WTC11 (cell line): ENCODE data around the gene TNXB. TPM values are rescaled to one million over a fixed set of nuclear protein-coding genes. Genes with fewer than 3 reads are reported as not detected.

ENCODE experiments used
- ATAC-seq: fragments of 200-7000 bp; cut with Tn5 transposase; 2 replicates; pipeline ENCODE4 v1.10.0; 2021; ENCODE audit warnings: mild to moderate bottlenecking, moderate library complexity
- CTCF ChIA-PET: fragments of 300-600 bp; sonication (Branson Sonifier 250); formaldehyde crosslinking; loops from one replicate; lab custom pipeline; 2021; ENCODE audit warnings: antibody characterized with exemption; lab: Charles Lee
- POLR2A ChIA-PET: fragments of 350-600 bp; sonication (Branson Sonifier 250); formaldehyde crosslinking; loops from one replicate; lab custom pipeline; 2021; ENCODE audit warnings: antibody characterized with exemption; lab: Charles Lee
- DNase-seq: peaks from one replicate; pipeline ENCODE4 v3.0.0; 2021; ENCODE audit warnings: low spot score
- H3K27ac Mint-ChIP-seq: 2 replicates; pipeline ENCODE4 v1.8.0; 2021; ENCODE audit warnings: mixed read lengths
- H3K27me3 Mint-ChIP-seq: 2 replicates; pipeline ENCODE4 v1.8.0; 2021; ENCODE audit warnings: low read depth, mild to moderate bottlenecking, moderate library complexity, mixed read lengths
- H3K36me3 Mint-ChIP-seq: 2 replicates; pipeline ENCODE4 v1.8.0; 2021; ENCODE audit warnings: mixed read lengths
- H3K4me1 Mint-ChIP-seq: 2 replicates; pipeline ENCODE4 v1.8.0; 2022; ENCODE audit warnings: mixed read lengths
- H3K4me3 Mint-ChIP-seq: 2 replicates; pipeline ENCODE4 v1.8.0; 2021; ENCODE audit warnings: mild to moderate bottlenecking, moderate library complexity, mixed read lengths
- H3K9me3 Mint-ChIP-seq: 2 replicates; pipeline ENCODE4 v1.8.0; 2021; ENCODE audit warnings: mixed read lengths
- CDX4 ChIP-seq: fragments of 250-450 bp; sonication (Bioruptor Pico); IDR thresholded peaks from 2 replicates; pipeline ENCODE4 v1.9.0; 2021; ENCODE audit warnings: moderate library complexity, mild to moderate bottlenecking, inconsistent platforms, borderline replicate concordance
- EMX1 ChIP-seq: fragments of 250-450 bp; sonication (Bioruptor Pico); IDR thresholded peaks from 2 replicates; pipeline ENCODE4 v1.8.0; 2021; ENCODE audit warnings: mild to moderate bottlenecking
- FOXP1 ChIP-seq: sonication (generic); formaldehyde crosslinking; IDR thresholded peaks from 2 replicates; pipeline ENCODE4 v1.8.0; 2022; ENCODE audit warnings: missing genetic modification reagents, mild to moderate bottlenecking, moderate library complexity, borderline replicate concordance
- FOXP4 ChIP-seq: sonication (generic); formaldehyde crosslinking; IDR thresholded peaks from 2 replicates; pipeline ENCODE4 v1.8.0; 2022; ENCODE audit warnings: mild to moderate bottlenecking, missing genetic modification reagents
- GRHL2 ChIP-seq: fragments of 250-450 bp; sonication (Bioruptor Pico); IDR thresholded peaks from 2 replicates; pipeline ENCODE4 v1.8.0; 2022; ENCODE audit warnings: mild to moderate bottlenecking, moderate library complexity; ENCODE audit not compliant: insufficient replicate concordance, severe bottlenecking
- IRF1 ChIP-seq: sonication (generic); formaldehyde crosslinking; IDR thresholded peaks from 2 replicates; pipeline ENCODE4 v1.8.0; 2023; ENCODE audit warnings: missing genetic modification reagents
- IRF2 ChIP-seq: sonication (generic); formaldehyde crosslinking; IDR thresholded peaks from 2 replicates; pipeline ENCODE4 v1.8.0; 2022; ENCODE audit warnings: low read depth, missing genetic modification reagents, borderline replicate concordance
- MXD4 ChIP-seq: fragments of 250-450 bp; sonication (Bioruptor Pico); IDR thresholded peaks from 2 replicates; pipeline ENCODE4 v1.8.0; 2021; ENCODE audit warnings: mild to moderate bottlenecking, moderate library complexity, borderline replicate concordance
- NFYB ChIP-seq: sonication (generic); formaldehyde crosslinking; conservative IDR thresholded peaks from 2 replicates; pipeline ENCODE4 v1.8.0; 2022; ENCODE audit warnings: low read depth, missing genetic modification reagents
- RORB ChIP-seq: fragments of 250-450 bp; sonication (Bioruptor Pico); IDR thresholded peaks from 2 replicates; pipeline ENCODE4 v1.9.0; 2021; ENCODE audit warnings: mild to moderate bottlenecking
- SMAD3 ChIP-seq: sonication (generic); formaldehyde crosslinking; IDR thresholded peaks from 2 replicates; pipeline ENCODE4 v1.8.0; 2022; ENCODE audit warnings: missing genetic modification reagents, mild to moderate bottlenecking, borderline replicate concordance
- SMAD4 ChIP-seq: sonication (generic); formaldehyde crosslinking; IDR thresholded peaks from 2 replicates; pipeline ENCODE4 v1.8.0; 2022; ENCODE audit warnings: mild to moderate bottlenecking, missing genetic modification reagents
- SOX15 ChIP-seq: fragments of 250-450 bp; sonication (Bioruptor Pico); IDR thresholded peaks from 2 replicates; pipeline ENCODE4 v1.9.0; 2021; ENCODE audit warnings: mild to moderate bottlenecking
- USF1 ChIP-seq: sonication (generic); formaldehyde crosslinking; IDR thresholded peaks from 2 replicates; pipeline ENCODE4 v1.8.0; 2022; ENCODE audit warnings: mild to moderate bottlenecking, missing genetic modification reagents
- ZNF281 ChIP-seq: sonication (generic); formaldehyde crosslinking; IDR thresholded peaks from 2 replicates; pipeline ENCODE4 v1.8.0; 2023; ENCODE audit warnings: mild to moderate bottlenecking, missing genetic modification reagents
- ZNF317 ChIP-seq: sonication (generic); formaldehyde crosslinking; IDR thresholded peaks from 2 replicates; pipeline ENCODE4 v1.8.1; 2023; ENCODE audit warnings: low read depth, mild to moderate bottlenecking, moderate library complexity, missing genetic modification reagents, borderline replicate concordance
- total RNA-seq: library from RNA; stranded (reverse); gene quantifications from 3 replicates; pipeline ENCODE4 v1.2.3, GENCODE V29; 2021
- TF ChIP-seq, protein P1 (sequence below): sonication (generic); formaldehyde crosslinking; IDR thresholded peaks from 2 replicates; pipeline ENCODE4 v1.8.1; 2023; ENCODE audit warnings: mild to moderate bottlenecking, missing genetic modification reagents, borderline replicate concordance
- TF ChIP-seq, protein P2 (sequence below): sonication (generic); formaldehyde crosslinking; IDR thresholded peaks from 2 replicates; pipeline ENCODE4 v1.8.1; 2022; ENCODE audit warnings: mild to moderate bottlenecking, missing genetic modification reagents, moderate library complexity, borderline replicate concordance

The TNXB gene
- total RNA-seq, 1 experiment from 2014 or later = 6.4 TPM

DNA sequence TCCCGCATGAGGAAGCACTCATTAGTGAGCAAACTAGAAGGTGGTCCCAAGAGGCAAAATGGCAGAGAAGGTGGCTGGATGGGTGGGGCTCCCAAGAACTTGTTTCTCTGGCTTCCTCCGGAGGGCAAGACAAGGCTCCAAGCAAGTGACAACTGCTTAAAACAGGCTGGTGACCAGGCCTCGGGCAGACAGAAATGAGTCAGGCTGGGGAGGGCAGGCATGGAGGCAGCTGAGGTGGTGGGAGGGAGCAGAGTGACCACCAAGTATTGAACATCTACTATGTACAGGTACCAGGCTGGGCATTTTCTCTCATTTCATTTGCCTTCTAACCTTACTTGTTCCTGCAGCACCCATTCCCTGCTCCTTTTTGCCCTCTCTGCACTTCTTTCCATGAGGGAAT is 33.4 kb downstream of the TNXB start (continued):
- TF ChIP-seq, protein P1, sequence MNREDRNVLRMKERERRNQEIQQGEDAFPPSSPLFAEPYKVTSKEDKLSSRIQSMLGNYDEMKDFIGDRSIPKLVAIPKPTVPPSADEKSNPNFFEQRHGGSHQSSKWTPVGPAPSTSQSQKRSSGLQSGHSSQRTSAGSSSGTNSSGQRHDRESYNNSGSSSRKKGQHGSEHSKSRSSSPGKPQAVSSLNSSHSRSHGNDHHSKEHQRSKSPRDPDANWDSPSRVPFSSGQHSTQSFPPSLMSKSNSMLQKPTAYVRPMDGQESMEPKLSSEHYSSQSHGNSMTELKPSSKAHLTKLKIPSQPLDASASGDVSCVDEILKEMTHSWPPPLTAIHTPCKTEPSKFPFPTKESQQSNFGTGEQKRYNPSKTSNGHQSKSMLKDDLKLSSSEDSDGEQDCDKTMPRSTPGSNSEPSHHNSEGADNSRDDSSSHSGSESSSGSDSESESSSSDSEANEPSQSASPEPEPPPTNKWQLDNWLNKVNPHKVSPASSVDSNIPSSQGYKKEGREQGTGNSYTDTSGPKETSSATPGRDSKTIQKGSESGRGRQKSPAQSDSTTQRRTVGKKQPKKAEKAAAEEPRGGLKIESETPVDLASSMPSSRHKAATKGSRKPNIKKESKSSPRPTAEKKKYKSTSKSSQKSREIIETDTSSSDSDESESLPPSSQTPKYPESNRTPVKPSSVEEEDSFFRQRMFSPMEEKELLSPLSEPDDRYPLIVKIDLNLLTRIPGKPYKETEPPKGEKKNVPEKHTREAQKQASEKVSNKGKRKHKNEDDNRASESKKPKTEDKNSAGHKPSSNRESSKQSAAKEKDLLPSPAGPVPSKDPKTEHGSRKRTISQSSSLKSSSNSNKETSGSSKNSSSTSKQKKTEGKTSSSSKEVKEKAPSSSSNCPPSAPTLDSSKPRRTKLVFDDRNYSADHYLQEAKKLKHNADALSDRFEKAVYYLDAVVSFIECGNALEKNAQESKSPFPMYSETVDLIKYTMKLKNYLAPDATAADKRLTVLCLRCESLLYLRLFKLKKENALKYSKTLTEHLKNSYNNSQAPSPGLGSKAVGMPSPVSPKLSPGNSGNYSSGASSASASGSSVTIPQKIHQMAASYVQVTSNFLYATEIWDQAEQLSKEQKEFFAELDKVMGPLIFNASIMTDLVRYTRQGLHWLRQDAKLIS (CRISPR knock-in tag) = no peak
- TF ChIP-seq SOX15 (CRISPR knock-in tag) (no peak), FOXP4 (no peak), GRHL2 (CRISPR knock-in tag) (no peak), SMAD4 (CRISPR knock-in tag) (no peak), SMAD3 (CRISPR knock-in tag) (no peak)

GRCh38 chr6:32074996-32075532 is 34.1 kb downstream of the TNXB start:
- ChIA-PET CTCF (interaction anchor here (1.0 to 3.1 kb wide), 2 partner anchors 27 to 28 kb away, joined by 3 to 14 read pairs; no protein-coding TSS in a partner anchor), POLR2A (no interaction called here)
- no peak for DNase-seq
- peaks cover 13% of the 10 kb centered on the region for H3K4me1 Mint-ChIP-seq
- H3K36me3 Mint-ChIP-seq = no peaks in the 10 kb centered on the region
- H3K27ac Mint-ChIP-seq = no peak overlapping the region
- H3K27me3 Mint-ChIP-seq = no peaks in the 10 kb centered on the region
- no peaks in the 10 kb centered on the region for H3K9me3 Mint-ChIP-seq
- H3K4me3 Mint-ChIP-seq = no peak overlapping the region
- no peak for ATAC-seq
- TF ChIP-seq MXD4 (no peak), IRF1 (CRISPR knock-in tag) (no peak), SOX15 (CRISPR knock-in tag) (no peak), GRHL2 (CRISPR knock-in tag) (no peak), CDX4 (CRISPR knock-in tag) (no peak), ZNF317 (CRISPR knock-in tag) (no peak), ZNF281 (no peak), NFYB (no peak), FOXP1 (CRISPR knock-in tag) (no peak), IRF2 (CRISPR knock-in tag) (no peak), RORB (CRISPR knock-in tag) (no peak), EMX1 (CRISPR knock-in tag) (no peak), USF1 (CRISPR knock-in tag) (no peak)
- TF ChIP-seq, protein P2, sequence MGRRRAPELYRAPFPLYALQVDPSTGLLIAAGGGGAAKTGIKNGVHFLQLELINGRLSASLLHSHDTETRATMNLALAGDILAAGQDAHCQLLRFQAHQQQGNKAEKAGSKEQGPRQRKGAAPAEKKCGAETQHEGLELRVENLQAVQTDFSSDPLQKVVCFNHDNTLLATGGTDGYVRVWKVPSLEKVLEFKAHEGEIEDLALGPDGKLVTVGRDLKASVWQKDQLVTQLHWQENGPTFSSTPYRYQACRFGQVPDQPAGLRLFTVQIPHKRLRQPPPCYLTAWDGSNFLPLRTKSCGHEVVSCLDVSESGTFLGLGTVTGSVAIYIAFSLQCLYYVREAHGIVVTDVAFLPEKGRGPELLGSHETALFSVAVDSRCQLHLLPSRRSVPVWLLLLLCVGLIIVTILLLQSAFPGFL = no peak
